Neutrophil (primary cell): ENCODE data around the gene MMP24OS.
"Not testable (repeated sequence)": the region's sequence is repeated elsewhere in the genome, so short reads cannot be mapped to it uniquely, and the experiment has no call there.

Experiments
- H3K27ac ChIP-seq: fragments of 200-600 bp; sonication (generic); 2 replicates; pipeline ENCODE4 v1.5.1; 2016; ENCODE audit warnings: mild to moderate bottlenecking, moderate library complexity
- H3K27me3 ChIP-seq: fragments of 200-600 bp; sonication (generic); 2 replicates; pipeline ENCODE4 v1.6.0; 2016; ENCODE audit warnings: mild to moderate bottlenecking
- H3K36me3 ChIP-seq: fragments of 200-600 bp; sonication (generic); 2 replicates; pipeline ENCODE4 v1.5.1; 2017
- H3K4me1 ChIP-seq, 2 experiments: fragments of 200-600 bp in 1 of 2; sonication (generic) in 1 of 2; 1 replicate in 1 of 2; 2 replicates in 1 of 2; pipeline versions ENCODE4 v1.5.1 to v1.6.1; 2013 to 2016; ENCODE audit warnings: low read depth in 1 of 2, low read length in 1 of 2, mild to moderate bottlenecking in 1 of 2, moderate library complexity in 1 of 2; ENCODE audit not compliant: control insufficient read depth in 1 of 2, insufficient read depth in 1 of 2
- H3K4me3 ChIP-seq, 2 experiments: fragments of 200-600 bp in 1 of 2; sonication (generic) in 1 of 2; 1 replicate in 1 of 2; 2 replicates in 1 of 2; pipeline ENCODE4 v1.5.1; 2013 to 2016; ENCODE audit warnings: low read depth in 1 of 2, low read length in 1 of 2, mild to moderate bottlenecking in 1 of 2, moderate library complexity in 1 of 2
- H3K9me3 ChIP-seq: fragments of 200-600 bp; sonication (generic); 2 replicates; pipeline ENCODE4 v1.5.1; 2016
- CTCF ChIP-seq: fragments of 200-600 bp; sonication (generic); IDR thresholded peaks from 2 replicates; pipeline ENCODE4 v1.5.1; 2016; ENCODE audit warnings: antibody characterized with exemption

MMP24OS gene

GRCh38 chr20:35263532-35264341 is 14.2 kb downstream of the MMP24OS start:
- Histone ChIP-seq H3K36me3 (peaks cover 69% of the 10 kb centered on the region), H3K9me3 (no peaks in the 10 kb centered on the region), H3K4me3 (no peak overlapping the region), H3K4me1 (no peaks in the 10 kb centered on the region), H3K27ac (no peak overlapping the region), H3K27me3 (no peaks in the 10 kb centered on the region)
- no peak for TF ChIP-seq CTCF

GRCh38 chr20:35262731-35263531 is 15.0 kb downstream of the MMP24OS start:
- H3K36me3 ChIP-seq = peaks cover 66% of the 10 kb centered on the region
- H3K4me3 ChIP-seq, H3K27me3 ChIP-seq, H3K4me1 ChIP-seq, H3K27ac ChIP-seq, H3K9me3 ChIP-seq: not testable (repeated sequence)

- H3K4me1 ChIP-seq, H3K27ac ChIP-seq, H3K4me3 ChIP-seq, H3K9me3 ChIP-seq, H3K27me3 ChIP-seq: not testable (repeated sequence)
- H3K36me3 ChIP-seq = peaks cover 61% of the 10 kb centered on the region
Observed at GRCh38 chr20:35262321-35262720, 15.6 kb downstream of the MMP24OS start.

GRCh38 chr20:35260426-35260825 is 17.5 kb downstream of the MMP24OS start:
- Histone ChIP-seq H3K4me1 (no peaks in the 10 kb centered on the region), H3K4me3 (no peak overlapping the region), H3K36me3 (peaks cover 53% of the 10 kb centered on the region), H3K9me3 (no peaks in the 10 kb centered on the region), H3K27me3 (no peaks in the 10 kb centered on the region), H3K27ac (no peak overlapping the region)
- no peak for TF ChIP-seq CTCF

GRCh38 chr20:35257175-35257909 is 20.6 kb downstream of the MMP24OS start:
- Histone ChIP-seq H3K4me3 (no peak overlapping the region), H3K9me3 (no peaks in the 10 kb centered on the region), H3K27me3 (no peaks in the 10 kb centered on the region), H3K36me3 (peaks cover 45% of the 10 kb centered on the region), H3K27ac (no peak overlapping the region), H3K4me1 (no peaks in the 10 kb centered on the region)
- TF ChIP-seq CTCF = no peak

- Histone ChIP-seq H3K36me3 (peaks cover 32% of the 10 kb centered on the region), H3K27me3 (no peaks in the 10 kb centered on the region), H3K4me3 (no peak overlapping the region), H3K4me1 (peaks cover 22 to 25% of the 10 kb centered on the region in 2 experiments), H3K27ac (no peak overlapping the region), H3K9me3 (no peaks in the 10 kb centered on the region)
- TF ChIP-seq CTCF = no peak
Observed at GRCh38 chr20:35254448-35254999, 23.4 kb downstream of the MMP24OS start.
